ENCODE results near the gene RANBP6. TPM values are rescaled to one million over a fixed set of nuclear protein-coding genes. Genes with fewer than 3 reads are reported as not detected.

Gene RANBP6
- polyA plus RNA-seq, 1 of the 3 experiments (the other 2 are of a cell fraction) = 4.1 TPM

DNA sequence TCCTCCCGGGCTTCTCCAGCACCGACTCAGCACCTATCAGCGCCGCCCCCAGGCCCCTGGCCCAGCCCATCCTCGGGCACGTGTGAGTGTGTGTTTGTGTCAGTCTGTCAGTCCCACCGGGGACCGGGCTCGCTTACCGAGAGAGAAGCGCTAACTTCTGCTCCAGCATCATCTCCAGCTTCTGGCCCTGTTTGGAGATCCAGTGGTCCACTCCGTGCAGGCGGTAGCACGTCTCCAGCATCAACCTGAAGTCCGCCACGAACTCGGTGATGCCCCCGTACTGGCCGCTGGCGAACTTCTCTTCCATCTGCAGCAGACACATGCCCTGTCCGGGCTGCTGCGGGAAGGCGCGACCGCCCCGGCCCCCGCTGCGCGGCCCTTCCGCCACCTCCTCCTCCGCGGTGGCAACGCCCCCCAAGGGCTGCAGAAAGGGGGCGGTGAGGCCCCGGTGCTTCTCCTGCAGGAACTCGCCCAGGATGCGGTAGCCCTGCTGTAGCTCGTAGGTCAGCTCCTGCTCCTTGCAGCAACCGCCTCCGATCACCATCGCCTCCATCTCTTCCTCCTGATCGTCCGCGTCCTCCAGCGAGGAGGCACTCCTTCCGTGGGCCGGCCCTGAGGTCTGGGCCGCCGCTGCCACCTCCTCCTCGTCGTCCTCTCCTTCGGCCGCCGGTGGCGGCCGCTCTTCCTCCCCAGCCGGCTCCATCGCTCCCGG is 8.2 kb downstream of the RANBP6 start:
- peaks cover 46% of the 10 kb centered on the region for H4K20me1 ChIP-seq (ENCODE audit: insufficient read depth)
- WGBS (ENCODE audit: low lambda C conversion rate) = 1% methylated on average over 21 of the region's 59 CpGs
- TF ChIP-seq NFIC (IDR thresholded peaks at IDR 0.05; ENCODE audit: borderline replicate concordance) (no peak), EP300 (IDR thresholded peaks at IDR 0.05; ENCODE audit: borderline replicate concordance in 1 of 2, low read depth in 1 of 2, low read length in 1 of 2) (no peak), MXI1 (IDR thresholded peaks at IDR 0.05; ENCODE audit: low read depth, low read length) (peak; percentile 99), CHD2 (IDR thresholded peaks at IDR 0.05; ENCODE audit: low read length, partially characterized antibody) (no peak), ELF1 (IDR thresholded peaks at IDR 0.05) (no peak), ZBTB33 (IDR thresholded peaks at IDR 0.05; ENCODE audit: borderline replicate concordance, low read depth) (no peak), FOXM1 (IDR thresholded peaks at IDR 0.05; ENCODE audit: low read depth) (no peak), SMC3 (IDR thresholded peaks at IDR 0.05; ENCODE audit: low read depth, low read length) (no peak), SIN3A (IDR thresholded peaks at IDR 0.05; ENCODE audit: borderline replicate concordance, low read depth, low read length) (peak; percentile 97), FOSL2 (IDR thresholded peaks at IDR 0.05; ENCODE audit: borderline replicate concordance, low read depth) (no peak), TCF12 (IDR thresholded peaks at IDR 0.05) (no peak), CTCF (IDR thresholded peaks at IDR 0.05) (no peak), FOXJ3 (CRISPR knock-in tag; IDR thresholded peaks at IDR 0.05) (no peak), RFX5 (IDR thresholded peaks at IDR 0.05; ENCODE audit: low read length) (no peak), IRF3 (IDR thresholded peaks at IDR 0.05; ENCODE audit: low read depth, low read length) (no peak), PBX3 (IDR thresholded peaks at IDR 0.05) (peak; percentile 3; the same call in 1 of the 2 replicates), TEAD4 (IDR thresholded peaks at IDR 0.05; ENCODE audit: borderline replicate concordance, insufficient read depth) (no peak), USF1 (IDR thresholded peaks at IDR 0.05; ENCODE audit: borderline replicate concordance, low read depth) (0 out of 2 replicates have a peak, but pooled peaks have one; percentile 34), NRF1 (IDR thresholded peaks at IDR 0.05; ENCODE audit: low read depth, low read length) (no peak), POLR2AphosphoS5 (IDR thresholded peaks at IDR 0.05; ENCODE audit: low read depth, low read length) (no peak), MEF2A (IDR thresholded peaks at IDR 0.05; ENCODE audit: borderline replicate concordance, low read depth) (no peak), REST (IDR thresholded peaks at IDR 0.05; ENCODE audit: low read depth, low read length) (no peak), RXRA (IDR thresholded peaks at IDR 0.05; ENCODE audit: borderline replicate concordance, low read depth) (no peak)

More for the DNA sequence above, 8.2 kb downstream of the RANBP6 start:
- POLR2A ChIA-PET = no interaction called here
- no peaks in the 10 kb centered on the region for H3K9me3 ChIP-seq
- H3K9ac ChIP-seq = peak overlapping the region; percentile 92
- CTCF ChIA-PET = interaction anchor here (1.3 to 1.6 kb wide), 2 partner anchors 9 to 15 kb away, joined by 3 to 4 read pairs; no protein-coding TSS in a partner anchor
- H3F3A ChIP-seq (replicated peaks; ENCODE audit: insufficient read depth) = peaks cover 28% of the 10 kb centered on the region
- H3K27me3 ChIP-seq (ENCODE audit: insufficient read depth) = no peaks in the 10 kb centered on the region
- no peaks in the 10 kb centered on the region for H3K9me2 ChIP-seq
- peaks cover 88% of the 10 kb centered on the region for H3K79me2 ChIP-seq (ENCODE audit: insufficient read depth)
- peaks cover 5 to 10% of the 10 kb centered on the region in 2 experiments; a peak in 2 of 4 replicates for H3K4me1 ChIP-seq (ENCODE audit: control insufficient read depth in 1 of 2, insufficient read depth in 2 of 2, low read depth in 1 of 2, low read length in 1 of 2)
- H3K27ac ChIP-seq (ENCODE audit: low read depth in 2 of 2, low read length in 1 of 2) = peak overlapping the region; percentile 85 to 90
- peak overlapping the region; percentile 30; the same call in 1 of the 2 replicates for H2AFZ ChIP-seq (ENCODE audit: low read depth)
- peak overlapping the region; percentile 89 for H3K4me3 ChIP-seq (ENCODE audit: low read depth in 2 of 2, low read length in 1 of 2)
- H3K36me3 ChIP-seq (replicated peaks in 1 of 2; ENCODE audit: control insufficient read depth in 1 of 2, insufficient read depth in 2 of 2, low read length in 1 of 2) = peaks cover 25 to 56% of the 10 kb centered on the region in 2 experiments
- DNase-seq = peak; percentile 79
- peak overlapping the region; percentile 96 for H3K4me2 ChIP-seq
